HepG2 (cell line): Measurements from ENCODE around the gene GRK5. TPM values are rescaled to one million over a fixed set of nuclear protein-coding genes. Genes with fewer than 3 reads are reported as not detected.

ENCODE experiments used
- DRAP1 ChIP-seq: IDR thresholded peaks from 2 replicates; pipeline ENCODE4 v1.6.1; 2016; ENCODE audit warnings: missing genetic modification reagents, missing compliant biosample characterization
- GMEB2 ChIP-seq: IDR thresholded peaks from 2 replicates; pipeline ENCODE4 v1.6.1; 2016; ENCODE audit warnings: missing biosample characterization, missing genetic modification reagents, low read depth
- HOMEZ ChIP-seq: IDR thresholded peaks from 2 replicates; pipeline ENCODE4 v1.6.1; 2016; ENCODE audit warnings: low read depth
- MAF1 ChIP-seq: sonication (generic); formaldehyde crosslinking; IDR thresholded peaks from 2 replicates; pipeline ENCODE4 v1.5.0; 2020; ENCODE audit warnings: missing genetic modification reagents, borderline replicate concordance
- NFYC ChIP-seq: IDR thresholded peaks from 2 replicates; pipeline ENCODE4 v1.6.1; 2016; ENCODE audit warnings: missing genetic modification reagents, missing compliant biosample characterization
- NONO ChIP-seq, 2 experiments: fragments of 450-650 bp in 1 of 2; sonication (generic) in 1 of 2; formaldehyde crosslinking in 1 of 2; IDR thresholded peaks in 1 of 2; conservative IDR thresholded peaks in 1 of 2; 2 replicates each; pipeline versions ENCODE4 v1.6.1 to v1.8.0; 2017 to 2022; ENCODE audit warnings: mild to moderate bottlenecking in 1 of 2, missing genetic modification reagents in 1 of 2, moderate library complexity in 1 of 2
- POLR2AphosphoS2 ChIP-seq: IDR thresholded peaks from 2 replicates; pipeline ENCODE4 v1.6.1; 2011; ENCODE audit warnings: low read depth, low read length, improper control_type of control experiment
- RELA ChIP-seq: sonication (generic); formaldehyde crosslinking; IDR thresholded peaks from 2 replicates; pipeline ENCODE4 v1.4.0; 2020; ENCODE audit warnings: missing genetic modification reagents
- SP140L ChIP-seq: sonication (generic); formaldehyde crosslinking; IDR thresholded peaks from 2 replicates; pipeline ENCODE4 v1.4.0; 2020; ENCODE audit warnings: missing genetic modification reagents, borderline replicate concordance
- SRSF9 ChIP-seq: fragments of 200-400 bp; formaldehyde crosslinking; IDR thresholded peaks from 2 replicates; pipeline ENCODE4 v1.6.1; 2018; ENCODE audit warnings: borderline replicate concordance, mild to moderate bottlenecking, low read depth, low read length; ENCODE audit not compliant: insufficient read depth, poor library complexity, severe bottlenecking
- ZNF232 ChIP-seq: sonication (generic); formaldehyde crosslinking; IDR thresholded peaks from 2 replicates; pipeline ENCODE4 v1.4.0; 2020; ENCODE audit warnings: missing genetic modification reagents, borderline replicate concordance
- ZNF407 ChIP-seq: sonication (generic); formaldehyde crosslinking; IDR thresholded peaks from one replicate; pipeline ENCODE4 v1.5.1; 2020; ENCODE audit warnings: mild to moderate bottlenecking, missing genetic modification reagents; ENCODE audit errors: not compliant biosample characterization
- ZNF546 ChIP-seq: sonication (generic); formaldehyde crosslinking; conservative IDR thresholded peaks from 2 replicates; pipeline ENCODE4 v1.8.1; 2023; ENCODE audit warnings: mild to moderate bottlenecking, missing genetic modification reagents
- ZNF615 ChIP-seq: sonication (generic); formaldehyde crosslinking; IDR thresholded peaks from 2 replicates; pipeline ENCODE4 v1.5.0; 2020; ENCODE audit warnings: mild to moderate bottlenecking, missing genetic modification reagents, borderline replicate concordance
- ZNF746 ChIP-seq: sonication (generic); formaldehyde crosslinking; IDR thresholded peaks from 2 replicates; pipeline ENCODE4 v1.8.0; 2022; ENCODE audit warnings: mild to moderate bottlenecking, missing genetic modification reagents
- ZNF879 ChIP-seq: sonication (generic); formaldehyde crosslinking; IDR thresholded peaks from 2 replicates; pipeline ENCODE4 v1.8.1; 2023; ENCODE audit warnings: missing genetic modification reagents
- ZSCAN30 ChIP-seq: sonication (generic); formaldehyde crosslinking; IDR thresholded peaks from 2 replicates; pipeline ENCODE4 v1.5.0; 2020; ENCODE audit warnings: mild to moderate bottlenecking, missing genetic modification reagents
- polyA plus RNA-seq, 8 experiments: library from polyadenylated mRNA; depleted of rRNA in 3 of 8; stranded (reverse) in 7 of 8; unstranded in 1 of 8; fragments of >200 nt; fragmentation: Illumina TruSeq in 4 of 8; extraction: Trizol in 4 of 8; gene quantifications; 2 replicates each; pipeline versions ENCODE4 v1.2.1 to v1.2.3, GENCODE V29; 2011 to 2016; ENCODE audit warnings: low read depth in 4 of 8, missing spikeins in 1 of 8, mixed read lengths in 1 of 8; ENCODE audit not compliant: insufficient read depth in 1 of 8
- total RNA-seq, 5 experiments: library from RNA; depleted of rRNA; stranded (reverse); fragments of >200 nt; fragmentation: Illumina TruSeq; extraction: Trizol; gene quantifications; 2 replicates each; pipeline ENCODE4 v1.2.3, GENCODE V29; 2016; ENCODE audit warnings: low read depth in 1 of 5

GRK5 gene
- total and polyA plus RNA-seq, 2 of the 13 experiments (the other 11 are each of a cell fraction or from before 2014, with no cell fraction given) = 10.4 to 12.6 TPM

GRCh38 chr10:119498889-119499676 lies 291.7 kb downstream of the GRK5 start (continued):
- TF ChIP-seq ZNF407 (CRISPR knock-in tag) (no peak), DRAP1 (no peak), POLR2AphosphoS2 (no peak), NONO (IDR thresholded peaks at IDR 0.05) (no peak), NONO (CRISPR knock-in tag; conservative IDR thresholded peaks at IDR 0.05) (0 out of 2 replicates have a peak, but pooled peaks have one; percentile 23), NFYC (CRISPR knock-in tag) (no peak), RELA (no peak), SP140L (no peak), ZNF746 (no peak), SRSF9 (no peak), ZNF615 (CRISPR knock-in tag) (no peak), HOMEZ (CRISPR knock-in tag) (peak; percentile 55; the same call in 1 of the 2 replicates), GMEB2 (no peak), ZNF879 (CRISPR knock-in tag) (no peak), ZSCAN30 (CRISPR knock-in tag) (no peak), ZNF546 (CRISPR knock-in tag) (no peak), MAF1 (no peak), ZNF232 (no peak)
